CD4-positive, alpha-beta T cell (primary cell): Measurements from ENCODE around the gene NME7. TPM values are rescaled to one million over a fixed set of nuclear protein-coding genes. Genes with fewer than 3 reads are reported as not detected.

Source experiments
- ATAC-seq: fragments of 200-7000 bp; cut with Tn5 transposase; one replicate; pipeline ENCODE4 v1.10.0; 2022; ENCODE audit warnings: mild to moderate bottlenecking; ENCODE audit not compliant: poor library complexity
- CTCF ChIA-PET: fragments of 350-600 bp; sonication (Branson Sonifier 250); formaldehyde crosslinking; loops from one replicate; lab custom pipeline; 2021; ENCODE audit warnings: antibody characterized with exemption, inconsistent platforms; lab: Charles Lee
- POLR2A ChIA-PET: fragments of 350-600 bp; sonication (Branson Sonifier 250); formaldehyde crosslinking; loops from one replicate; lab custom pipeline; 2021; ENCODE audit warnings: antibody characterized with exemption, inconsistent platforms; lab: Charles Lee
- DNase-seq, 14 experiments: peaks; one replicate each; pipeline ENCODE4 v3.0.0-alpha.2; 2013 to 2020; ENCODE audit warnings: mixed read lengths in 2 of 14
- H3K27ac ChIP-seq, 2 donors: one replicate each; pipeline versions ENCODE4 v1.5.1 to v1.7.0; 2013; ENCODE audit warnings: low read length in 2 of 2, low read depth in 1 of 2, mild to moderate bottlenecking in 1 of 2
- H3K27me3 ChIP-seq, 2 experiments: 1 replicate in 1 of 2; 2 replicates in 1 of 2; pipeline versions ENCODE4 v1.6.1 to v1.7.0; 2013; ENCODE audit warnings: low read length in 2 of 2, control low read depth in 1 of 2, mild to moderate bottlenecking in 1 of 2, moderate library complexity in 1 of 2; ENCODE audit not compliant: insufficient read depth in 2 of 2, control insufficient read depth in 1 of 2
- H3K36me3 ChIP-seq: one replicate; pipeline ENCODE4 v1.6.1; 2013; ENCODE audit warnings: low read length, control low read depth; ENCODE audit not compliant: insufficient read depth
- H3K4me1 ChIP-seq: one replicate; pipeline ENCODE4 v1.6.1; 2013; ENCODE audit warnings: low read length, control low read depth; ENCODE audit not compliant: insufficient read depth
- H3K4me3 ChIP-seq: one replicate; pipeline ENCODE4 v1.5.1; 2013; ENCODE audit warnings: mild to moderate bottlenecking, low read length, moderate library complexity
- H3K9me3 ChIP-seq, 2 experiments: 1 replicate in 1 of 2; 2 replicates in 1 of 2; pipeline versions ENCODE4 v1.6.1 to v1.7.0; 2013; ENCODE audit warnings: low read length in 2 of 2, mild to moderate bottlenecking in 2 of 2, control low read depth in 1 of 2, moderate library complexity in 1 of 2; ENCODE audit not compliant: control insufficient read depth in 1 of 2, insufficient read depth in 1 of 2
- H3K27ac Mint-ChIP-seq: one replicate; pipeline ENCODE4 v1.8.0; 2020; ENCODE audit warnings: mixed read lengths
- H3K27me3 Mint-ChIP-seq: one replicate; pipeline ENCODE4 v1.8.0; 2021; ENCODE audit warnings: mixed read lengths
- H3K36me3 Mint-ChIP-seq: one replicate; pipeline ENCODE4 v1.8.0; 2021; ENCODE audit warnings: low read depth, mixed read lengths
- H3K4me1 Mint-ChIP-seq: one replicate; pipeline ENCODE4 v1.8.0; 2021; ENCODE audit warnings: low read depth, mixed read lengths
- H3K4me3 Mint-ChIP-seq: one replicate; pipeline ENCODE4 v1.8.0; 2020; ENCODE audit warnings: mild to moderate bottlenecking, mixed read lengths
- H3K9me3 Mint-ChIP-seq: one replicate; pipeline ENCODE4 v1.8.0; 2020; ENCODE audit warnings: mixed read lengths
- intact Hi-C, 2 experiments: fragments of 100-400 bp; cut with DNase I in 1 of 2; cut with micrococcal nuclease in 1 of 2; formaldehyde crosslinking; loops; one replicate each; pipeline versions ENCODE4 v1.15.1 to v1.9.0; 2023 to 2025; cut with DNase I, micrococcal nuclease
- total RNA-seq, 174 experiments: library from RNA in 2 of 174; stranded (reverse) in 2 of 174; gene quantifications; one replicate each; pipeline ENCODE4 v1.2.3 and lab custom pipeline; 2021 to 2026
- TF ChIP-seq, protein P1 (sequence below): fragments of 200-600 bp; IDR thresholded peaks from one replicate; pipeline ENCODE4 v1.8.0; 2022; ENCODE audit warnings: antibody characterized with exemption, mild to moderate bottlenecking

The NME7 gene
- total RNA-seq, 2 experiments from 2014 or later = 7.2 to 8.3 TPM

DNA sequence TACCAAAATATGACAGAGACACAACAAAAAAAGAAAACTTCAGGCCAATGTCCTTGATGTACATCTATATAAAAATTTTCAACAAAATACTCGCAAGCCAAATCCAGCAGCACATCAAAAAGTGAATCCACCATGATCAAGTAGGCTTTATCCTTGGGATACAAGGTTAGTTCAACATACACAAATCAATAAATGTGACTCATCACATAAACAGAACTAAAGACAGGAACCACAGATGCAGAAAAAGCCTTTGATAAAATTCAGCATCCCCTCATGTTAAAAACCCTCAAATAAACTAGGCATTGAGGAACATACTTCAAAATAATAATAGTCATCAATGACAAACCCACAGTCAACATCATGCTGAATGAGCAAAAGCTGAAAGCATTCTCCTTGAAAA lies 101.5 kb downstream of the NME7 start:
- ChIA-PET POLR2A (no interaction called here), CTCF (no interaction called here)
- Mint-ChIP-seq H3K27me3 (no peaks in the 10 kb centered on the region), H3K9me3 (peaks cover 25% of the 10 kb centered on the region), H3K36me3 (peaks cover 81% of the 10 kb centered on the region), H3K4me1 (no peaks in the 10 kb centered on the region), H3K4me3 (no peak overlapping the region), H3K27ac (no peak overlapping the region)
- no peak for DNase-seq
- TF ChIP-seq, protein P1, sequence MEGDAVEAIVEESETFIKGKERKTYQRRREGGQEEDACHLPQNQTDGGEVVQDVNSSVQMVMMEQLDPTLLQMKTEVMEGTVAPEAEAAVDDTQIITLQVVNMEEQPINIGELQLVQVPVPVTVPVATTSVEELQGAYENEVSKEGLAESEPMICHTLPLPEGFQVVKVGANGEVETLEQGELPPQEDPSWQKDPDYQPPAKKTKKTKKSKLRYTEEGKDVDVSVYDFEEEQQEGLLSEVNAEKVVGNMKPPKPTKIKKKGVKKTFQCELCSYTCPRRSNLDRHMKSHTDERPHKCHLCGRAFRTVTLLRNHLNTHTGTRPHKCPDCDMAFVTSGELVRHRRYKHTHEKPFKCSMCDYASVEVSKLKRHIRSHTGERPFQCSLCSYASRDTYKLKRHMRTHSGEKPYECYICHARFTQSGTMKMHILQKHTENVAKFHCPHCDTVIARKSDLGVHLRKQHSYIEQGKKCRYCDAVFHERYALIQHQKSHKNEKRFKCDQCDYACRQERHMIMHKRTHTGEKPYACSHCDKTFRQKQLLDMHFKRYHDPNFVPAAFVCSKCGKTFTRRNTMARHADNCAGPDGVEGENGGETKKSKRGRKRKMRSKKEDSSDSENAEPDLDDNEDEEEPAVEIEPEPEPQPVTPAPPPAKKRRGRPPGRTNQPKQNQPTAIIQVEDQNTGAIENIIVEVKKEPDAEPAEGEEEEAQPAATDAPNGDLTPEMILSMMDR = no peak
- Histone ChIP-seq H3K4me3 (no peak overlapping the region), H3K27me3 (no peaks in the 10 kb centered on the region), H3K4me1 (no peaks in the 10 kb centered on the region), H3K27ac (no peak overlapping the region), H3K36me3 (no peaks in the 10 kb centered on the region), H3K9me3 (no peaks in the 10 kb centered on the region)
- no peak for ATAC-seq
- intact Hi-C loops = no loop called here

DNA sequence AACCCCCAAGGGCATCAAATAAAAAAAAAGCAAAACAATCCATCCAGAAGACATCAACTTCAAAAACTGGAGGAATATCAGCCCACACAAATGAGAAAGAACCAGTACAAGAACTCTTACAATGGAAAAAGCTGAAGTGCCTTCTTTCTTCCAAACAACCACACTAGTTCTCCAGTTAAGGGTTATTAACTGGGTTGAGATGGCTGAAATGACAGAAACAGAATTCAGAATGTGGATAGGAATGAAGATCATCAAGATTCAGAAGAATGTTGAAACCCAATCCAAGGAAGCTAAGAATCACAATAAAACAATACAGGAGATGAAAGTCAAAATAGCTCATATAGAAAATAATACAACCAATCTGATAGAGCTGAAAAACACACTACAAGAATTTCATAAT lies 104.5 kb downstream of the NME7 start:
- no peak overlapping the region for H3K4me3 Mint-ChIP-seq
- intact Hi-C loops = no loop called here
- H3K27ac ChIP-seq = no peak overlapping the region
- ATAC-seq = no peak
- no peak overlapping the region for H3K4me3 ChIP-seq
- ChIA-PET POLR2A (no interaction called here), CTCF (no interaction called here)
- no peak overlapping the region for H3K27ac Mint-ChIP-seq
- TF ChIP-seq, protein P1 = no peak
- no peaks in the 10 kb centered on the region for H3K27me3 Mint-ChIP-seq
- peaks cover 97% of the 10 kb centered on the region for H3K36me3 Mint-ChIP-seq
- H3K9me3 Mint-ChIP-seq = peaks cover 30% of the 10 kb centered on the region
- no peaks in the 10 kb centered on the region for H3K4me1 ChIP-seq
- no peak for DNase-seq
- H3K36me3 ChIP-seq = no peaks in the 10 kb centered on the region
- H3K9me3 ChIP-seq = no peaks in the 10 kb centered on the region
- no peaks in the 10 kb centered on the region for H3K27me3 ChIP-seq
- no peaks in the 10 kb centered on the region for H3K4me1 Mint-ChIP-seq

DNA sequence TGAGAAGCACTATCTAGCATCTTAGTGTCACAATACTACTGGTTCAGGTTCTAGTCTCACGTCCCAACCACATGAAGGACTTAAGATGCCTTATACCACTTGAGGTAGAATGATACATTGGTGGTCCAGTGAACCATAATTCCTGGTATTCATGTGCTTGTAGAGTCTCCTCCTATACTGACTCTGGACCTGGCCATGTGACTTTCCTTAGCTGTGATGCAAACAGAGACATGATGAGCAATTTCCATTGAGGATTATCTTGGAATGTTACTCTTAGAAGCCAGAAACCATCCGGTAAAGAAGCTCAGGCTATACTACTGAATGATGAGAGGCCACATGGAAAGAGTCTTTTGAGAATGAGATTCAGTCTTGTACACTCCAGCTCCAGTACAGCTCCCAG lies 105.7 kb downstream of the NME7 start:
- Histone ChIP-seq H3K27me3 (no peaks in the 10 kb centered on the region), H3K4me3 (no peak overlapping the region), H3K4me1 (no peaks in the 10 kb centered on the region), H3K36me3 (no peaks in the 10 kb centered on the region), H3K27ac (no peak overlapping the region), H3K9me3 (peaks cover 0 to 5% of the 10 kb centered on the region in 2 experiments)
- H3K36me3 Mint-ChIP-seq = peaks cover 92% of the 10 kb centered on the region
- intact Hi-C loops = no loop called here
- TF ChIP-seq, protein P1 = no peak
- no peaks in the 10 kb centered on the region for H3K4me1 Mint-ChIP-seq
- POLR2A ChIA-PET = no interaction called here
- CTCF ChIA-PET = no interaction called here
- no peak overlapping the region for H3K4me3 Mint-ChIP-seq
- H3K9me3 Mint-ChIP-seq = peaks cover 30% of the 10 kb centered on the region
- no peak overlapping the region for H3K27ac Mint-ChIP-seq
- ATAC-seq = no peak
- no peak for DNase-seq
- H3K27me3 Mint-ChIP-seq = no peaks in the 10 kb centered on the region
